H9 (cell line): ENCODE data around the gene TSPAN13. TPM values are rescaled to one million over a fixed set of nuclear protein-coding genes. Genes with fewer than 3 reads are reported as not detected.

Experiments
- DNase-seq: peaks from one replicate; pipeline ENCODE4 v3.0.0-alpha.2; 2017
- H2AFZ ChIP-seq: one replicate; pipeline ENCODE4 v1.6.1; 2013; ENCODE audit warnings: mild to moderate bottlenecking, low read length, control low read depth, moderate library complexity
- H2AK5ac ChIP-seq: 2 replicates; pipeline ENCODE4 v1.6.1; 2013; ENCODE audit warnings: low read length, control low read depth, mixed read lengths; ENCODE audit not compliant: insufficient read length
- H2BK120ac ChIP-seq: one replicate; pipeline ENCODE4 v1.6.1; 2013; ENCODE audit warnings: low read depth, mild to moderate bottlenecking, low read length, control low read depth, inconsistent platforms; ENCODE audit not compliant: poor library complexity, severe bottlenecking
- H2BK12ac ChIP-seq: 2 replicates; pipeline ENCODE4 v1.6.1; 2013; ENCODE audit warnings: low read length, control low read depth, mixed read lengths, low read depth; ENCODE audit not compliant: insufficient read length
- H2BK15ac ChIP-seq: 2 replicates; pipeline ENCODE4 v1.6.1; 2013; ENCODE audit warnings: low read depth, low read length, control low read depth
- H2BK20ac ChIP-seq: one replicate; pipeline ENCODE4 v1.6.1; 2013; ENCODE audit warnings: low read depth, mild to moderate bottlenecking, low read length, control low read depth, inconsistent platforms; ENCODE audit not compliant: poor library complexity, severe bottlenecking
- H2BK5ac ChIP-seq: 2 replicates; pipeline ENCODE4 v1.6.1; 2013; ENCODE audit warnings: low read length, control low read depth, mixed read lengths; ENCODE audit not compliant: insufficient read length
- H3K14ac ChIP-seq: 2 replicates; pipeline ENCODE4 v1.6.1; 2013; ENCODE audit warnings: low read length, control low read depth; ENCODE audit not compliant: insufficient read depth
- H3K18ac ChIP-seq: 2 replicates; pipeline ENCODE4 v1.6.1; 2013; ENCODE audit warnings: low read depth, mild to moderate bottlenecking, mixed read lengths, low read length, control low read depth; ENCODE audit not compliant: insufficient read length
- H3K23ac ChIP-seq: 2 replicates; pipeline ENCODE4 v1.6.1; 2013; ENCODE audit warnings: low read length, control low read depth, mixed read lengths, low read depth; ENCODE audit not compliant: insufficient read length
- H3K23me2 ChIP-seq: 2 replicates; pipeline ENCODE4 v1.6.1; 2013; ENCODE audit warnings: low read depth, mild to moderate bottlenecking, mixed read lengths, low read length, control low read depth; ENCODE audit not compliant: insufficient read length, poor library complexity, severe bottlenecking
- H3K27ac ChIP-seq: 2 replicates; pipeline ENCODE4 v1.5.1; 2013; ENCODE audit warnings: low read length, control low read depth, mixed read lengths, low read depth; ENCODE audit not compliant: insufficient read length
- H3K27me3 ChIP-seq: 2 replicates; pipeline ENCODE4 v1.6.1; 2013; ENCODE audit warnings: low read length, control low read depth, inconsistent platforms; ENCODE audit not compliant: insufficient read depth
- H3K4ac ChIP-seq: 2 replicates; pipeline ENCODE4 v1.6.1; 2013; ENCODE audit warnings: low read depth, mild to moderate bottlenecking, control low read depth, inconsistent platforms, low read length, moderate library complexity
- H3K4me1 ChIP-seq: 2 replicates; pipeline ENCODE4 v1.6.1; 2013; ENCODE audit warnings: low read length, control low read depth, inconsistent platforms; ENCODE audit not compliant: insufficient read depth
- H3K4me2 ChIP-seq: 2 replicates; pipeline ENCODE4 v1.6.1; 2013; ENCODE audit warnings: low read length, control low read depth, mixed read lengths; ENCODE audit not compliant: insufficient read length, insufficient read depth
- H3K56ac ChIP-seq: 2 replicates; pipeline ENCODE4 v1.6.1; 2013; ENCODE audit warnings: low read depth, mild to moderate bottlenecking, mixed read lengths, low read length, control low read depth; ENCODE audit not compliant: insufficient read length
- H3K79me1 ChIP-seq: 2 replicates; pipeline ENCODE4 v1.6.1; 2013; ENCODE audit warnings: low read depth, mild to moderate bottlenecking, moderate library complexity, low read length, control low read depth, inconsistent platforms; ENCODE audit not compliant: insufficient read depth, poor library complexity, severe bottlenecking
- H3K79me2 ChIP-seq: 2 replicates; pipeline ENCODE4 v1.6.1; 2013; ENCODE audit warnings: low read length, control low read depth, inconsistent platforms; ENCODE audit not compliant: insufficient read depth
- H3K9ac ChIP-seq: 2 replicates; pipeline ENCODE4 v1.6.1; 2013; ENCODE audit warnings: low read length, control low read depth, mixed read lengths; ENCODE audit not compliant: insufficient read length; ENCODE audit errors: extremely low read depth
- H3K9me3 ChIP-seq: one replicate; pipeline ENCODE4 v1.6.1; 2013; ENCODE audit warnings: low read depth, low read length, inconsistent platforms; ENCODE audit not compliant: control insufficient read depth
- H3T11ph ChIP-seq: one replicate; pipeline ENCODE4 v1.6.1; 2013; ENCODE audit warnings: mild to moderate bottlenecking, low read length, control low read depth, inconsistent platforms
- H4K20me1 ChIP-seq: one replicate; pipeline ENCODE4 v1.6.1; 2013; ENCODE audit not compliant: control insufficient read depth, insufficient read length, insufficient read depth
- H4K5ac ChIP-seq: 2 replicates; pipeline ENCODE4 v1.6.1; 2013; ENCODE audit warnings: low read depth, mild to moderate bottlenecking, mixed read lengths, low read length, control low read depth; ENCODE audit not compliant: insufficient read length
- H4K8ac ChIP-seq: replicated peaks from 2 replicates; pipeline ENCODE4 v1.6.1; 2013; ENCODE audit warnings: low read length, control low read depth, mixed read lengths, low read depth; ENCODE audit not compliant: insufficient read length
- H4K91ac ChIP-seq: 2 replicates; pipeline ENCODE4 v1.6.1; 2013; ENCODE audit warnings: low read depth, mild to moderate bottlenecking, moderate library complexity, mixed read lengths, low read length, control low read depth; ENCODE audit not compliant: insufficient read length
- H3K27ac Mint-ChIP-seq, 3 experiments: 2 replicates in 2 of 3; 3 replicates in 1 of 3; pipeline ENCODE4 v1.8.0; 2020 to 2021; ENCODE audit warnings: mixed read lengths in 3 of 3, mild to moderate bottlenecking in 1 of 3, moderate library complexity in 1 of 3
- H3K27me3 Mint-ChIP-seq: 2 replicates; pipeline ENCODE4 v1.8.0; 2021; ENCODE audit warnings: low read depth, mild to moderate bottlenecking, moderate library complexity, mixed read lengths
- H3K36me3 Mint-ChIP-seq, 3 experiments: 2 replicates in 2 of 3; 3 replicates in 1 of 3; pipeline ENCODE4 v1.8.0; 2020 to 2021; ENCODE audit warnings: low read depth in 3 of 3, mixed read lengths in 3 of 3; ENCODE audit not compliant: insufficient read depth in 1 of 3
- H3K4me1 Mint-ChIP-seq, 2 experiments: 2 replicates each; pipeline ENCODE4 v1.8.0; 2020; ENCODE audit warnings: mixed read lengths in 2 of 2
- H3K4me3 Mint-ChIP-seq, 2 experiments: 2 replicates in 1 of 2; 3 replicates in 1 of 2; pipeline ENCODE4 v1.8.0; 2020 to 2021; ENCODE audit warnings: mild to moderate bottlenecking in 2 of 2, mixed read lengths in 2 of 2, moderate library complexity in 1 of 2
- H3K9me3 Mint-ChIP-seq, 2 experiments: 2 replicates in 1 of 2; 3 replicates in 1 of 2; pipeline ENCODE4 v1.8.0; 2020; ENCODE audit warnings: mild to moderate bottlenecking in 2 of 2, mixed read lengths in 2 of 2, moderate library complexity in 1 of 2
- CTCF ChIP-seq: fragments of 200-600 bp; sonication (generic); conservative IDR thresholded peaks from 3 replicates; pipeline ENCODE4 v1.8.0; 2021; ENCODE audit warnings: antibody characterized with exemption, mild to moderate bottlenecking
- WGBS: extraction: QIAGEN DNeasy Blood & Tissue Kit; methylation state at CpG from one replicate; pipeline ENCODE4 v1.1.7; 2013; ENCODE audit warnings: missing lambda C conversion rate, low lambda C conversion rate, mixed read lengths; ENCODE audit not compliant: insufficient read length; ENCODE audit errors: extremely low coverage; 5-methylcytosine and 5-hydroxymethylcytosine counted together
- total RNA-seq: library from RNA; stranded (reverse); gene quantifications from 2 replicates; pipeline ENCODE4 v1.2.1, GENCODE V29; 2021

The TSPAN13 gene
- total RNA-seq, 1 experiment from 2014 or later = 18.7 TPM

- Histone ChIP-seq H2BK20ac (no peak overlapping the region), H3K18ac (no peak overlapping the region), H3K23me2 (no peaks in the 10 kb centered on the region), H3K79me1 (no peaks in the 10 kb centered on the region), H3K4me2 (no peak overlapping the region), H3K79me2 (no peaks in the 10 kb centered on the region), H3K56ac (no peak overlapping the region), H3K23ac (no peak overlapping the region), H2BK15ac (no peak overlapping the region), H2AK5ac (no peak overlapping the region), H3K27ac (no peak overlapping the region), H3K4ac (no peak overlapping the region), H3T11ph (no peak overlapping the region), H3K14ac (no peak overlapping the region), H3K4me1 (no peaks in the 10 kb centered on the region; the same call in 1 of the 2 replicates), H4K91ac (no peak overlapping the region), H2BK120ac (no peak overlapping the region), H3K9me3 (no peaks in the 10 kb centered on the region), H2BK5ac (no peak overlapping the region), H4K5ac (no peak overlapping the region), H3K9ac (no peak overlapping the region), H4K20me1 (no peaks in the 10 kb centered on the region), H3K27me3 (no peaks in the 10 kb centered on the region), H2BK12ac (no peak overlapping the region), H4K8ac (no peak overlapping the region), H2AFZ (no peak overlapping the region)
- Mint-ChIP-seq H3K4me3 (no peak overlapping the region), H3K27me3 (no peaks in the 10 kb centered on the region), H3K4me1 (peaks cover 18 to 20% of the 10 kb centered on the region in 2 experiments), H3K9me3 (no peaks in the 10 kb centered on the region), H3K27ac (no peak overlapping the region), H3K36me3 (peaks cover 0 to 2% (median 0%) of the 10 kb centered on the region in 3 experiments; a peak in 1 of 7 replicates)
- no peak for DNase-seq
- no peak for TF ChIP-seq CTCF
- no CpG with 5 or more reads among the region's 1 CpG for WGBS
These were observed 27.0 kb downstream of the TSPAN13 start for GRCh38 chr7:16780596-16780995.
